HepG2 (cell line): Measurements from ENCODE around the gene PPP2R5C. TPM values are rescaled to one million over a fixed set of nuclear protein-coding genes. Genes with fewer than 3 reads are reported as not detected.

Experiments
- CBX1 ChIP-seq: IDR thresholded peaks from one replicate; pipeline ENCODE4 v1.6.1; 2016; ENCODE audit warnings: antibody characterized with exemption, low read depth
- CHD2 ChIP-seq: IDR thresholded peaks from 2 replicates; pipeline ENCODE4 v1.6.1; 2011; ENCODE audit warnings: low read depth, low read length, improper control_type of control experiment
- FOXA3 ChIP-seq: IDR thresholded peaks from 2 replicates; pipeline ENCODE4 v1.6.1; 2016; ENCODE audit warnings: missing genetic modification reagents, missing compliant biosample characterization
- FOXK2 ChIP-seq: fragments of 450-650 bp; IDR thresholded peaks from 2 replicates; pipeline ENCODE4 v1.6.1; 2016
- FOXM1 ChIP-seq: sonication (generic); formaldehyde crosslinking; IDR thresholded peaks from 2 replicates; pipeline ENCODE4 v1.5.0; 2020; ENCODE audit warnings: missing genetic modification reagents
- GATAD2A ChIP-seq: IDR thresholded peaks from 2 replicates; pipeline ENCODE4 v1.6.1; 2016
- MED8 ChIP-seq: sonication (generic); formaldehyde crosslinking; IDR thresholded peaks from 2 replicates; pipeline ENCODE4 v1.8.1; 2023; ENCODE audit warnings: mild to moderate bottlenecking, missing genetic modification reagents; ENCODE audit not compliant: insufficient replicate concordance
- MYC ChIP-seq: sonication (generic); formaldehyde crosslinking; IDR thresholded peaks from 2 replicates; pipeline ENCODE4 v1.9.0; 2021; ENCODE audit warnings: missing genetic modification reagents, borderline replicate concordance
- NCOA5 ChIP-seq: sonication (generic); formaldehyde crosslinking; IDR thresholded peaks from 2 replicates; pipeline ENCODE4 v1.4.0; 2020; ENCODE audit warnings: missing genetic modification reagents
- NR2F1 ChIP-seq, 2 experiments: fragments of 450-650 bp in 1 of 2; formaldehyde crosslinking in 1 of 2; IDR thresholded peaks; 2 replicates each; pipeline versions ENCODE4 v1.5.0 to v1.6.1; 2016 to 2020; ENCODE audit warnings: mild to moderate bottlenecking in 1 of 2, missing compliant biosample characterization in 1 of 2, missing genetic modification reagents in 1 of 2, moderate library complexity in 1 of 2
- RBM22 ChIP-seq: fragments of 200-400 bp; formaldehyde crosslinking; optimal IDR thresholded peaks from 2 replicates; pipeline ENCODE3; 2017; ENCODE audit warnings: mild to moderate bottlenecking, low read length, moderate library complexity
- REPIN1 ChIP-seq: sonication (generic); formaldehyde crosslinking; IDR thresholded peaks from 2 replicates; pipeline ENCODE4 v1.8.0; 2022; ENCODE audit warnings: missing genetic modification reagents, low read depth, mild to moderate bottlenecking, borderline replicate concordance
- TGIF2 ChIP-seq: IDR thresholded peaks from 2 replicates; pipeline ENCODE4 v1.6.1; 2016; ENCODE audit warnings: control low read depth, missing compliant biosample characterization
- ZBTB3 ChIP-seq: sonication (generic); formaldehyde crosslinking; IDR thresholded peaks from 2 replicates; pipeline ENCODE4 v1.4.0; 2020; ENCODE audit warnings: low read depth, mild to moderate bottlenecking, moderate library complexity, missing genetic modification reagents, borderline replicate concordance
- ZFP37 ChIP-seq: sonication (generic); formaldehyde crosslinking; IDR thresholded peaks from 2 replicates; pipeline ENCODE4 v1.4.0; 2020; ENCODE audit warnings: missing genetic modification reagents, borderline replicate concordance
- ZNF24 ChIP-seq: fragments of 450-650 bp; IDR thresholded peaks from 2 replicates; pipeline ENCODE4 v1.6.1; 2017; ENCODE audit warnings: antibody characterized with exemption, mild to moderate bottlenecking
- ZNF33A ChIP-seq: sonication (generic); formaldehyde crosslinking; IDR thresholded peaks from 2 replicates; pipeline ENCODE4 v1.5.1; 2020; ENCODE audit warnings: missing genetic modification reagents, mild to moderate bottlenecking, moderate library complexity, borderline replicate concordance
- ZNF367 ChIP-seq: sonication (generic); formaldehyde crosslinking; IDR thresholded peaks from 2 replicates; pipeline ENCODE4 v1.4.0; 2020; ENCODE audit warnings: missing genetic modification reagents, borderline replicate concordance
- ZNF432 ChIP-seq: sonication (generic); formaldehyde crosslinking; IDR thresholded peaks from 2 replicates; pipeline ENCODE4 v1.5.0; 2020; ENCODE audit warnings: missing genetic modification reagents, mild to moderate bottlenecking, borderline replicate concordance
- ZNF766 ChIP-seq: sonication (generic); formaldehyde crosslinking; IDR thresholded peaks from 2 replicates; pipeline ENCODE4 v1.5.0; 2020; ENCODE audit warnings: missing genetic modification reagents, borderline replicate concordance
- ZSCAN31 ChIP-seq: sonication (generic); formaldehyde crosslinking; IDR thresholded peaks from 2 replicates; pipeline ENCODE4 v1.5.0; 2020; ENCODE audit warnings: low read depth, mild to moderate bottlenecking, missing genetic modification reagents
- polyA plus RNA-seq, 8 experiments: library from polyadenylated mRNA; depleted of rRNA in 3 of 8; stranded (reverse) in 7 of 8; unstranded in 1 of 8; fragments of >200 nt; fragmentation: Illumina TruSeq in 4 of 8; extraction: Trizol in 4 of 8; gene quantifications; 2 replicates each; pipeline versions ENCODE4 v1.2.1 to v1.2.3, GENCODE V29; 2011 to 2016; ENCODE audit warnings: low read depth in 4 of 8, missing spikeins in 1 of 8, mixed read lengths in 1 of 8; ENCODE audit not compliant: insufficient read depth in 1 of 8
- total RNA-seq, 5 experiments: library from RNA; depleted of rRNA; stranded (reverse); fragments of >200 nt; fragmentation: Illumina TruSeq; extraction: Trizol; gene quantifications; 2 replicates each; pipeline ENCODE4 v1.2.3, GENCODE V29; 2016; ENCODE audit warnings: low read depth in 1 of 5
- TF ChIP-seq, protein P1 (sequence below): sonication (generic); formaldehyde crosslinking; IDR thresholded peaks from 2 replicates; pipeline ENCODE4 v1.4.0; 2020; ENCODE audit warnings: mild to moderate bottlenecking, missing genetic modification reagents
- TF ChIP-seq, protein P2 (sequence below): sonication (generic); formaldehyde crosslinking; IDR thresholded peaks from 2 replicates; pipeline ENCODE4 v1.8.1; 2023; ENCODE audit warnings: missing genetic modification reagents, inconsistent platforms, borderline replicate concordance
- TF ChIP-seq, protein P3 (sequence below): IDR thresholded peaks from 2 replicates; pipeline ENCODE4 v1.6.1; 2016
- TF ChIP-seq, protein P4 (sequence below), 2 experiments: sonication (generic) in 1 of 2; formaldehyde crosslinking in 1 of 2; IDR thresholded peaks; 2 replicates each; pipeline versions ENCODE4 v1.5.1 to v1.6.1; 2011 to 2020; ENCODE audit warnings: borderline replicate concordance in 1 of 2, low read depth in 1 of 2, low read length in 1 of 2, mild to moderate bottlenecking in 1 of 2, missing genetic modification reagents in 1 of 2, moderate library complexity in 1 of 2

Gene PPP2R5C
- total and polyA plus RNA-seq, 2 of the 13 experiments (the other 11 are each of a cell fraction or from before 2014, with no cell fraction given) = 74.3 to 78.5 TPM

DNA sequence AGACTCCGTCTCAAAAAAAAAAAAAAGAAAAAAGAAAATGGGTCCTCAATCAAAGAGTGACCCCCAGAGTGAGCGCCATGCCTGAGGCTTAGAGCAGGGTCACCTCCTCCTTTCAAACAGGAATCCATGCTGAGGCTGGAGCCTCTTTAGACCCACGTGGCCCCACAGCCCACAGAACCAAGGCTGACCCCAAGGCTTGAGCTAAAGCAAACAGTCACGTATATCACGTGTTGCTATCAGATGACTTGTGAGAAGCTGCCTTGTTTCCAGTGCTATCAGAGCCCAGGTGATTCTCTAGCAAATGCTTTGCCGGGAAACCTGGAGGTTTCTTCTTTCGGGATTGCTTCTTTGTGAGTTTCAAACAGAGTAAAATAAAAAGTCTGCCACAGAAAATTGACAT is 171.2 kb downstream of the PPP2R5C start (continued):
- TF ChIP-seq, protein P1, sequence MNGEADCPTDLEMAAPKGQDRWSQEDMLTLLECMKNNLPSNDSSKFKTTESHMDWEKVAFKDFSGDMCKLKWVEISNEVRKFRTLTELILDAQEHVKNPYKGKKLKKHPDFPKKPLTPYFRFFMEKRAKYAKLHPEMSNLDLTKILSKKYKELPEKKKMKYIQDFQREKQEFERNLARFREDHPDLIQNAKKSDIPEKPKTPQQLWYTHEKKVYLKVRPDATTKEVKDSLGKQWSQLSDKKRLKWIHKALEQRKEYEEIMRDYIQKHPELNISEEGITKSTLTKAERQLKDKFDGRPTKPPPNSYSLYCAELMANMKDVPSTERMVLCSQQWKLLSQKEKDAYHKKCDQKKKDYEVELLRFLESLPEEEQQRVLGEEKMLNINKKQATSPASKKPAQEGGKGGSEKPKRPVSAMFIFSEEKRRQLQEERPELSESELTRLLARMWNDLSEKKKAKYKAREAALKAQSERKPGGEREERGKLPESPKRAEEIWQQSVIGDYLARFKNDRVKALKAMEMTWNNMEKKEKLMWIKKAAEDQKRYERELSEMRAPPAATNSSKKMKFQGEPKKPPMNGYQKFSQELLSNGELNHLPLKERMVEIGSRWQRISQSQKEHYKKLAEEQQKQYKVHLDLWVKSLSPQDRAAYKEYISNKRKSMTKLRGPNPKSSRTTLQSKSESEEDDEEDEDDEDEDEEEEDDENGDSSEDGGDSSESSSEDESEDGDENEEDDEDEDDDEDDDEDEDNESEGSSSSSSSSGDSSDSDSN (CRISPR knock-in tag) = no peak
- TF ChIP-seq, protein P2, sequence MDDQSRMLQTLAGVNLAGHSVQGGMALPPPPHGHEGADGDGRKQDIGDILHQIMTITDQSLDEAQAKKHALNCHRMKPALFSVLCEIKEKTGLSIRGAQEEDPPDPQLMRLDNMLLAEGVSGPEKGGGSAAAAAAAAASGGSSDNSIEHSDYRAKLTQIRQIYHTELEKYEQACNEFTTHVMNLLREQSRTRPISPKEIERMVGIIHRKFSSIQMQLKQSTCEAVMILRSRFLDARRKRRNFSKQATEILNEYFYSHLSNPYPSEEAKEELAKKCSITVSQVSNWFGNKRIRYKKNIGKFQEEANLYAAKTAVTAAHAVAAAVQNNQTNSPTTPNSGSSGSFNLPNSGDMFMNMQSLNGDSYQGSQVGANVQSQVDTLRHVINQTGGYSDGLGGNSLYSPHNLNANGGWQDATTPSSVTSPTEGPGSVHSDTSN (CRISPR knock-in tag) = no peak
- TF ChIP-seq REPIN1 = no peak
- TF ChIP-seq, protein P3, sequence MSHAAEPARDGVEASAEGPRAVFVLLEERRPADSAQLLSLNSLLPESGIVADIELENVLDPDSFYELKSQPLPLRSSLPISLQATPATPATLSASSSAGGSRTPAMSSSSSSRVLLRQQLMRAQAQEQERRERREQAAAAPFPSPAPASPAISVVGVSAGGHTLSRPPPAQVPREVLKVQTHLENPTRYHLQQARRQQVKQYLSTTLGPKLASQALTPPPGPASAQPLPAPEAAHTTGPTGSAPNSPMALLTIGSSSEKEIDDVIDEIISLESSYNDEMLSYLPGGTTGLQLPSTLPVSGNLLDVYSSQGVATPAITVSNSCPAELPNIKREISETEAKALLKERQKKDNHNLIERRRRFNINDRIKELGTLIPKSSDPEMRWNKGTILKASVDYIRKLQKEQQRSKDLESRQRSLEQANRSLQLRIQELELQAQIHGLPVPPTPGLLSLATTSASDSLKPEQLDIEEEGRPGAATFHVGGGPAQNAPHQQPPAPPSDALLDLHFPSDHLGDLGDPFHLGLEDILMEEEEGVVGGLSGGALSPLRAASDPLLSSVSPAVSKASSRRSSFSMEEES (CRISPR knock-in tag) = peak; percentile 80; the same call in 1 of the 2 replicates
- no peak for TF ChIP-seq ZNF766 (CRISPR knock-in tag)
- TF ChIP-seq CBX1 = no peak
- TF ChIP-seq, protein P4, sequence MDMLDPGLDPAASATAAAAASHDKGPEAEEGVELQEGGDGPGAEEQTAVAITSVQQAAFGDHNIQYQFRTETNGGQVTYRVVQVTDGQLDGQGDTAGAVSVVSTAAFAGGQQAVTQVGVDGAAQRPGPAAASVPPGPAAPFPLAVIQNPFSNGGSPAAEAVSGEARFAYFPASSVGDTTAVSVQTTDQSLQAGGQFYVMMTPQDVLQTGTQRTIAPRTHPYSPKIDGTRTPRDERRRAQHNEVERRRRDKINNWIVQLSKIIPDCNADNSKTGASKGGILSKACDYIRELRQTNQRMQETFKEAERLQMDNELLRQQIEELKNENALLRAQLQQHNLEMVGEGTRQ (IDR thresholded peaks at IDR 0.05; ENCODE audit: low read depth, low read length) = peak; percentile 75
- TF ChIP-seq, protein P4 (CRISPR knock-in tag; IDR thresholded peaks at IDR 0.05; ENCODE audit: borderline replicate concordance) = peak; percentile 61; the same call in 1 of the 2 replicates
- TF ChIP-seq ZNF33A (CRISPR knock-in tag) = no peak
- TF ChIP-seq NCOA5 (CRISPR knock-in tag) = no peak
- TF ChIP-seq CHD2 = no peak
- no peak for TF ChIP-seq NR2F1 (CRISPR knock-in tag; IDR thresholded peaks at IDR 0.05)
- TF ChIP-seq MYC (CRISPR knock-in tag) = peak; percentile 47; the same call in 1 of the 2 replicates
- TF ChIP-seq FOXA3 (CRISPR knock-in tag) = 0 out of 2 replicates have a peak, but pooled peaks have one; percentile 9
- TF ChIP-seq FOXM1 (CRISPR knock-in tag) = no peak
- TF ChIP-seq TGIF2 (CRISPR knock-in tag) = no peak
- TF ChIP-seq ZSCAN31 (CRISPR knock-in tag) = no peak
- TF ChIP-seq ZNF367 = no peak
- TF ChIP-seq GATAD2A (CRISPR knock-in tag) = 0 out of 2 replicates have a peak, but pooled peaks have one; percentile 14
- no peak for TF ChIP-seq ZNF432 (CRISPR knock-in tag)
- no peak for TF ChIP-seq ZFP37 (CRISPR knock-in tag)
- TF ChIP-seq ZBTB3 (CRISPR knock-in tag) = no peak
- TF ChIP-seq RBM22 = no peak
- no peak for TF ChIP-seq ZNF24
- no peak for TF ChIP-seq FOXK2
- no peak for TF ChIP-seq MED8 (CRISPR knock-in tag)
